Stimulated activated CD8-positive, alpha-beta memory T cell treated with anti-CD3 and anti-CD28 coated beads, Interleukin-12 subunit alpha, Interleukin-12 subunit beta, amount 100 ng/mL, for 4 hours (primary cell): ENCODE data around the gene EEF1AKMT2.
"Not testable (repeated sequence)": the region's sequence is repeated elsewhere in the genome, so short reads cannot be mapped to it uniquely, and the experiment has no call there.

Source experiments
- DNase-seq: peaks from one replicate; pipeline ENCODE4 v3.0.0-alpha.2; 2020; ENCODE audit warnings: low read depth

Gene EEF1AKMT2

GRCh38 chr10:124755581-124755980, 36.1 kb downstream of the EEF1AKMT2 start:
- DNase-seq: no peak

DNA sequence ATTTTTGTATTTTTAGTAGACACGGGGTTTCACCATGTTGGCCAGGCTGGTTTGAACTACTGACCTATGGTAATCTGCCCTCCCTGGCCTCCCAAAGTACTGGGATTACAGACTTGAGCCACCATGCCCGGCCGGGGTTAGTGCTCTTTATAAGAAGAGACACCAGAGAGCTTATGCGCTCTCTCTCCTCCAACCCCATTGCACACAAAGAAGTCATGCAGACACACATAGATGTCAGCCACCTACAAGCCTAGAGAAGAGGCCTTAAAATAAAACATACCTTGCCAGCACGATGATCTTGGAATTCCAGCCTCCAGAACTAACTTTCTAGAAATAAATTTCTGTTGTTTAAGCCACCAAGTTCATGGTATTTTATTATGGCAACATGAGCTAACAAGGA, 37.5 kb downstream of the EEF1AKMT2 start:
- no peak for DNase-seq

- DNase-seq: no peak
Observed at GRCh38 chr10:124748953-124749645, 42.6 kb downstream of the EEF1AKMT2 start.

DNA sequence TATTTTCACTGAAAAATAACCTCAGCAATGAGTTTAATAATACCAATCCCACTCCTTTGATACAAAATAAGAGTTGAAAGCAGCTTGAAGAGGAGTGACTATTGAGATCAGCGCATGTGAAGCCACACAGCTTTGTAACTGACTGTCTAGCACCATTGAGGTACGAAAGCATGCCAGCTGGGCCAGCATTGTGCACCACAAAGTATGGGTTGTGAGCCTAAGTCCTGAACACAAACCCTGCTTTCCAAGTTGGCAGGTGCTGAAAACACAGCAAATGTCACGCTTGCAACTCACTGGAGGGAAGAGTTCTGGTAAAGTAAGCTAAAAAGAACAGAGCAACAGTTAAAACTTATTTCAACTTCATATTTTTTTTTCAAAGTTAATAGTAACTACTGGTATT, 43.5 kb downstream of the EEF1AKMT2 start:
- no peak for DNase-seq

- no peak for DNase-seq
Observed at GRCh38 chr10:124747745-124748144, 43.9 kb downstream of the EEF1AKMT2 start.

- no peak for DNase-seq
Observed at GRCh38 chr10:124746992-124747391, 44.7 kb downstream of the EEF1AKMT2 start.

GRCh38 chr10:124746447-124746846, 45.2 kb downstream of the EEF1AKMT2 start:
- not testable (repeated sequence) for DNase-seq

GRCh38 chr10:124745673-124746072, 46.0 kb downstream of the EEF1AKMT2 start:
- no peak for DNase-seq

DNA sequence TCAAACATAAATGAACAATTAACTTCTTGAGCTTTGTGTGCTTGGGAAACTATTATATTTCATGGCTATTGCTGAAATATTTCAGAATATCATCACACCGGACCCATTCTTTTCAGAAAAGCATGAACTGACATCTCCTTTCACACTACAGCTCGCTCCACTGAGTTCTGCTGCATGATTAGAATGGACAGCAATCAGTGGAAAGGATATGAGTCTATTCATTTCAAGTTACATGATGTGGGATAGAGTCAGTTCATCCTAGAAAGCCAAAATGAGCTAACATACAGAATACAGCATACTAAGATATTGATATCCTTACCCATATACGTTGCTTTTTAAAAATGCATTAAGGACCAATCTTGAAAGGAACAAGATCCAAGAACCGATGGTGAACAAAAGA, 46.4 kb downstream of the EEF1AKMT2 start:
- no peak for DNase-seq

GRCh38 chr10:124744102-124745050, 47.3 kb downstream of the EEF1AKMT2 start, which contains the start of gene FAM53B:
TSS of gene FAM53B (minus strand) at chr10:124744378. CDS start at chr10:124706713, 37,665 bp downstream.
- peak; percentile 75 for DNase-seq

GRCh38 chr10:124743191-124744101, 48.2 kb downstream of the EEF1AKMT2 start:
- no peak for DNase-seq

- no peak for DNase-seq
Observed at GRCh38 chr10:124742413-124743190, 49.1 kb downstream of the EEF1AKMT2 start.

DNA sequence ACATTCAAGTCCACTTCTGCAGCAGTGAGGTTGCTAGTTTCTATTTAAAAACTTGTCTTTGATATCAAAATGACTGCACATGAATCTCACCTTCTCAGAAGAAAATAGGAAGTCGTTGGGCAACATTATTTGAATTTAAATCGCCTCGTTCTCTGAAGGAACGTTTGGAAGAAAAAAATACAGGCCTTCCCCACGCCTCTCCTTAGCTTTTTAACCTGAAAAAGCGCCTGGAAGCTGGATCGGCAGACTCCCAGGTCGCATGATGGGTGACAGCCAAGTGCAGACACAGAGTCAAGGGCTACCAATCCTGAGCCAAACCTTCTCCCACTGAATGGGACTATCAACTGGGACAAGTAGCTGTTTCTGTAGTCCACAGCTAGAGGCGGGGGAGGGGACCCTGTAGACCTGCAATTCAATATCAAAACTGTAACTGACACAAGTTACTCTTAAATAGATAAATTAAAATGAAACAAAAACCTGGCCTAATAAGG, 49.7 kb downstream of the EEF1AKMT2 start:
- DNase-seq: no peak

GRCh38 chr10:124741281-124741921, 50.3 kb downstream of the EEF1AKMT2 start:
- DNase-seq: peak; percentile 57

DNA sequence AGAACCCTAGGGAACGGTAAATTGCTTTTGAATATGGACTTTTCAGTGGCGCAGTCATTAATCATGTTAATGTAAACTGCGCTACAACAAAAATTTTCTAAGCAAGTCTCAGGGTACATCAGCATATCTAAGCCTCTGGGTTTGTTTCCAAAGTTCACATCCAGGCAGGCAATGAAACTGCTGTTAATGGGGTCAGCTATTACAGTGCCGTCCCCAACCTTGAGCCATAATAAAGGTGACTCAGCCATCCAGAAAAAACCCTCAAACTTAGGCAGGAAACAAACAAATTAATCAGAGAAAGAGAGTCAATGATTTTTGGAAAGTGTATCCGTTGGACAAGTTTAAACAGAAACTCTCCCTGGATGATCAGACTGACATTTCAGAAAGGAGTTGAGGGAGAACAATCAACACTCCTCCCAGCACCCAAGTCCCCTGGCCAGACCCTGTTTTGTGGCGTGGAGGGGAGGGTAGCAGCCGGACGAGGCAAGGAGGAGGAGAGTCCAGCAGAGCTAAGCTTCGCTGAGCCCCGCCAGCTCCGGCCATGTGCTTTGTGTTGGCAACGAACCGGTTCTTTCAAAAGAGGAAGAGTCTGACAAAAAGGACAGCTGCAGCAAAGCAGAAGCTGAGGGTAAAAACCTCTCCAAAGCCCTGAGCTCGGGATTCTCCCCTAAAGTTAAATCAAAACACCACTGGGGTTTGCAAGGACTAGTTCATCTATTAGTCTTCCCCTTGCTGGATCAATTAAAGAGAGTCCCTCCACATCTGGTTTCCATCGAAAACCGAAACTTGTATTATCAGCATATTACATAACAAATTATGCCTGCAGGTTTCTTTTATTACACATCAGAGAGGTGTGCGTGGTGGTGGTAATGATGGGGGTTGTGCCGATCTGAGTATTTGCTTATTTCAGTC, 51.1 kb downstream of the EEF1AKMT2 start:
- DNase-seq: no peak

GRCh38 chr10:124739986-124740368, 51.7 kb downstream of the EEF1AKMT2 start:
- DNase-seq: no peak

GRCh38 chr10:124739119-124739921, 52.4 kb downstream of the EEF1AKMT2 start:
- no peak for DNase-seq

- DNase-seq: no peak
Observed at GRCh38 chr10:124738441-124738840, 53.2 kb downstream of the EEF1AKMT2 start.

DNA sequence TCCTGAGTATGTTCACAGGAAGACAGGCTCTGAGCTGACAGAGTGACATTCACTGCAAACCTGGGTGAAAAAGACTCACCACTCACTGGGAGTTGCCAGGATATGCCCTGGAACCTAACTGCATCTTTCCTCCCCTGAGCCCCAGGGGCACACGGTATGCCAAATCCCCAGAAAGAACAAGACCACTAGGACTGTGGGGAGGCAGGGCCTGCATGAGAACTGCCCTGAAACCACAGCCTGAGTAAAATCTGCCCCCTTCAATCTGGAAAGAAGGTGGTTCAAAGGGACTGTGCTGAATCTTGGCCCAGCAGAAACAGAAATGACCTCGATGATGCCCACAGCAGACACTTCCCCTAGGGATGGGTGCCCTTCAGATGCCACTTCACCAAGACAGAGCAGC, 54.0 kb downstream of the EEF1AKMT2 start:
- DNase-seq: no peak
